Activated CD8-positive, alpha-beta memory T cell treated with anti-CD3 and anti-CD28 coated beads, Interleukin-2, amount 10 ng/mL, durations not matched to agents 7 days and 5 days (primary cell): Measurements from ENCODE around the gene CTTNBP2. TPM values are rescaled to one million over a fixed set of nuclear protein-coding genes. Genes with fewer than 3 reads are reported as not detected.
"Not testable (repeated sequence)": the region's sequence is repeated elsewhere in the genome, so short reads cannot be mapped to it uniquely, and the experiment has no call there.

Source experiments
- ATAC-seq: fragments of 150-1000 bp; cut with Tn5 transposase; one replicate; pipeline ENCODE4 v1.10.0; 2021; ENCODE audit warnings: moderate library complexity
- CTCF ChIA-PET: fragments of 350-600 bp; sonication (Branson Sonifier 250); formaldehyde crosslinking; loops from one replicate; lab custom pipeline; 2021; ENCODE audit warnings: antibody characterized with exemption; lab: Charles Lee
- DNase-seq: peaks from one replicate; pipeline ENCODE4 v3.0.0-alpha.2; 2020
- H3K27ac Mint-ChIP-seq: one replicate; pipeline ENCODE4 v1.8.0; 2021; ENCODE audit warnings: mild to moderate bottlenecking, mixed read lengths
- H3K27me3 Mint-ChIP-seq: one replicate; pipeline ENCODE4 v1.8.0; 2021; ENCODE audit warnings: mixed read lengths
- H3K36me3 Mint-ChIP-seq: one replicate; pipeline ENCODE4 v1.8.0; 2021; ENCODE audit warnings: mild to moderate bottlenecking, mixed read lengths
- H3K4me1 Mint-ChIP-seq: one replicate; pipeline ENCODE4 v1.8.0; 2021; ENCODE audit warnings: mixed read lengths
- H3K4me3 Mint-ChIP-seq: one replicate; pipeline ENCODE4 v1.8.0; 2021; ENCODE audit warnings: mild to moderate bottlenecking, moderate library complexity, mixed read lengths
- H3K9me3 Mint-ChIP-seq: one replicate; pipeline ENCODE4 v1.8.0; 2022; ENCODE audit warnings: low read depth, mixed read lengths
- total RNA-seq, 2 experiments: library from RNA; stranded (reverse); gene quantifications; one replicate each; pipeline ENCODE4 v1.2.3, GENCODE V29; 2021

CTTNBP2 gene
- total RNA-seq, 2 experiments from 2014 or later: not detected

GRCh38 chr7:117716707-117717299, 156.4 kb downstream of the CTTNBP2 start:
- CTCF ChIA-PET: interaction anchor here (1.6 kb wide), 1 partner anchor 14 kb away, joined by 5 read pairs; no protein-coding TSS in a partner anchor
- no peaks in the 10 kb centered on the region for H3K27me3 Mint-ChIP-seq
- H3K27ac Mint-ChIP-seq: no peak overlapping the region
- H3K4me1 Mint-ChIP-seq: peaks cover 1% of the 10 kb centered on the region
- DNase-seq: no peak
- no peak for ATAC-seq
- H3K9me3 Mint-ChIP-seq: no peaks in the 10 kb centered on the region
- H3K4me3 Mint-ChIP-seq: no peak overlapping the region
- H3K36me3 Mint-ChIP-seq: no peaks in the 10 kb centered on the region

DNA sequence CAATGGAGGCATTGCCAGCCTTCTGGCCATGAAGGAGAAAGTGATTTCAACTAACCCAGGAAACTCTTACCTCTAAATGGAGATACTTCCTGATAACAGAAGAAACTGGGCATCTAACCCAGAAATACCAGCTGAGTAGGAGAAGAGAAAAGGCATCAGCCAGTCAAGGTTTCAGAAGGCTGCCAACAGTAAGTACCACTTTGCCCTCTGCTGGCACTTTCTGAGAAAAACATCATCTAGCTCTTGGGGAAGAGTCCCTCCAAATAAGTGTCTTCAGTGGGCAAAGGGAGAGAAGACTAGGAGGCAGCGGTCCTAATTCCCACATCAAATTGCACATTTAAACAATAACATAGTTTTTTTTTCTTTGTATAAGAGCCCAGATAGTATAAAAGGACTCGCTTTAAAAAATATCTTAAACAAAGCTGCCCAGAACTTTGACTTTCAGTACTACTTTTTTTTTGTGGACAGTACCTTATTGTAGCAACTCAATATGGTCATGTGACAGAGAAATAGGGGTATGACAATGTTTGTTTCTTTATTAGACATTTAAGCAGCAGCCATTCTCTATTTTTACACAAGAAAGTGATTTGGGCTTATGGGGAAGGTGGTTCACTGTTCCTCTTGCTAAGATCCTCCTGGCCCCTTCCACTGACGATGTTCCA, 157.3 kb downstream of the CTTNBP2 start:
- H3K27ac Mint-ChIP-seq: no peak overlapping the region
- H3K27me3 Mint-ChIP-seq: no peaks in the 10 kb centered on the region
- H3K9me3 Mint-ChIP-seq: no peaks in the 10 kb centered on the region
- H3K36me3 Mint-ChIP-seq: no peaks in the 10 kb centered on the region
- CTCF ChIA-PET: interaction anchor here (1.0 to 1.6 kb wide), 4 partner anchors 11 to 260 kb away, joined by 3 to 5 read pairs (median 3); no protein-coding TSS in a partner anchor
- ATAC-seq (no peak), DNase-seq (no peak)
- no peak overlapping the region for H3K4me3 Mint-ChIP-seq
- peaks cover 6% of the 10 kb centered on the region for H3K4me1 Mint-ChIP-seq

DNA sequence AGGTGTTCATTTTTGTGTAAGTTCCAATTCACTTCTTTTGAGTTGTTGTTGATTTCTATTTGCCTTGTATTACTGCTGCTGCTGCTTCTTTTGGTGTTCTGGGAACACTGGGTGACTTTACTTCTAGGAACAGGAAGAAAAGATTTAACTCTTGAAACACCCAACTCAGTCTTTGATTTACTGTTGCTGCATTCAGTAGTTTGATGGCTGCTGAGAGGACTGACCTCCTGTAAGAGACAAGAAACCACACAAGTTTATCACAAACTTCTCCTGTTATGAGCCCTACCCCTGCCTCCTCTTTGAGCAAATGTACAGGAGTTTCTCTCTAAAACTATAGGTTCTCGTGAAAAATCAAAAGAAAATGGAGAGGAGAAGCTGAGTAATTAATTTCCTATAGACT, 161.7 kb downstream of the CTTNBP2 start:
- DNase-seq: no peak
- Mint-ChIP-seq H3K36me3 (no peaks in the 10 kb centered on the region), H3K4me1 (peaks cover 6% of the 10 kb centered on the region), H3K9me3 (no peaks in the 10 kb centered on the region), H3K27ac (no peak overlapping the region), H3K4me3 (no peak overlapping the region), H3K27me3 (no peaks in the 10 kb centered on the region)
- CTCF ChIA-PET: no interaction called here
- ATAC-seq: no peak

GRCh38 chr7:117708173-117708572, 165.1 kb downstream of the CTTNBP2 start:
- H3K36me3 Mint-ChIP-seq, ATAC-seq: not testable (repeated sequence)

GRCh38 chr7:117707080-117707479, 166.2 kb downstream of the CTTNBP2 start:
- Mint-ChIP-seq H3K27me3 (no peaks in the 10 kb centered on the region), H3K4me3 (no peak overlapping the region), H3K9me3 (no peaks in the 10 kb centered on the region), H3K27ac (no peak overlapping the region), H3K36me3 (no peaks in the 10 kb centered on the region), H3K4me1 (peaks cover 6% of the 10 kb centered on the region)
- CTCF ChIA-PET: no interaction called here
- DNase-seq: no peak
- no peak for ATAC-seq

More at GRCh38 chr7:117708173-117708572, 165.1 kb downstream of the CTTNBP2 start:
- CTCF ChIA-PET, DNase-seq, H3K4me1 Mint-ChIP-seq, H3K27ac Mint-ChIP-seq, H3K9me3 Mint-ChIP-seq, H3K4me3 Mint-ChIP-seq, H3K27me3 Mint-ChIP-seq: not testable (repeated sequence)

DNA sequence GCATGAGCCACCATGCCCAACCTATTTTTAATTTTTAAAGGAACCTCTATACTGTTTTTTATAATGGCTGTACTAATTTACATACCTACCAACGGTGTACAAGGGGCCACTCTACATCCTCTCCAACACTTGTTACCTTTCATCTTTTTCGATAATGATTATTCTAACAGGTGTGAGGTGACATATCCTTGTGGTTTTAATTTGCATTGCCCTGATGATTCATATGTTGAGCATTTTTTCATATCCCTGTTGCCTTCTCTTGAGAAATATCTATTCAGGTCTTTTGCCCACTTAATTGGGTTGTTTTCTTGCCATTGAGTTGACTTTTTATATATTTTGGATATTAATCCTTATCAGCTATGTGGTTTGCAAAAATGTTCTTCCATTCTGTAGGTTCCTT, 167.0 kb downstream of the CTTNBP2 start:
- CTCF ChIA-PET: no interaction called here
- no peak overlapping the region for H3K27ac Mint-ChIP-seq
- H3K4me1 Mint-ChIP-seq: no peaks in the 10 kb centered on the region
- no peaks in the 10 kb centered on the region for H3K36me3 Mint-ChIP-seq
- no peaks in the 10 kb centered on the region for H3K9me3 Mint-ChIP-seq
- no peak for DNase-seq
- H3K27me3 Mint-ChIP-seq: no peaks in the 10 kb centered on the region
- ATAC-seq: no peak
- no peak overlapping the region for H3K4me3 Mint-ChIP-seq

DNA sequence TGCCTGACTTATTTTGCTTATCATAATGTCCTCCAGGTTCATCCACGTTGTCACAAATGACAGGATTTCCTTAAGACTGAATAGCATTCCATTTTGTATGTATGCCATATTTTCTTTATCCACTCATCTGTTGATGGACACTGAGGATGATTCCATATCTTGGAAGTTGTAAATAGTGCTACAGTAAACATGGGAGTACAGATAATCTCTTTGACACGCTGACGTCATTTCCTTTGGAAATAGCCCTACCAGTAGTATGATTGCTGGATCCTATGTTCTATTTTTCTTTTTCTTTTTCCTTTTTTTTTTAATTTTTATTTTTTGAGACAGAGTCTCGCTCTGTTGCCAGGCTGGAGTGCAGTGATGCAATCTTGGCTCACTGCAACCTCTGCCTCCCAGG, 167.6 kb downstream of the CTTNBP2 start:
- H3K9me3 Mint-ChIP-seq: no peaks in the 10 kb centered on the region
- CTCF ChIA-PET: no interaction called here
- no peak for DNase-seq
- no peaks in the 10 kb centered on the region for H3K4me1 Mint-ChIP-seq
- no peaks in the 10 kb centered on the region for H3K27me3 Mint-ChIP-seq
- H3K4me3 Mint-ChIP-seq: no peak overlapping the region
- no peaks in the 10 kb centered on the region for H3K36me3 Mint-ChIP-seq
- no peak for ATAC-seq
- H3K27ac Mint-ChIP-seq: no peak overlapping the region

DNA sequence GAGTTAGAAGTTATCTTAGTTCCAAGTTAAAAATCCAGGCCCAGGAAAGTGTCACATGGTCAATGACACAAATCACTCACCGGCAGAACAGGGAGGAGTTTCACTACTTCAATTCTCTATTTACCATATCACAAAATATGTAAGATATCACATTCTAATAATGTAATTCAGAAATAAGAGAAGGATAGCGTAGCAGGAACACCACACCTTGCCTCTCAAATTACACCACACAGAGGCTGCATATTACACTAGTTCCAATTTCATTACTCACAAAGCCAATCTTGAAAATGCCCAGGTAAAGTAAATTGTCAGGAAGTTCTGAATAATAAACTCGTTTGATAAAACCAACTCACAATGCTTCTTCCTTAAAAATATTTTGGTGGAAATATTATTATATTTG, 169.2 kb downstream of the CTTNBP2 start:
- DNase-seq: no peak
- Mint-ChIP-seq H3K4me3 (no peak overlapping the region), H3K27ac (no peak overlapping the region), H3K36me3 (no peaks in the 10 kb centered on the region), H3K9me3 (no peaks in the 10 kb centered on the region), H3K27me3 (no peaks in the 10 kb centered on the region), H3K4me1 (no peaks in the 10 kb centered on the region)
- CTCF ChIA-PET: no interaction called here
- no peak for ATAC-seq

- H3K4me3 Mint-ChIP-seq: no peak overlapping the region
- H3K27me3 Mint-ChIP-seq: no peaks in the 10 kb centered on the region
- CTCF ChIA-PET: no interaction called here
- no peaks in the 10 kb centered on the region for H3K4me1 Mint-ChIP-seq
- no peaks in the 10 kb centered on the region for H3K9me3 Mint-ChIP-seq
- ATAC-seq (no peak), DNase-seq (no peak)
- no peaks in the 10 kb centered on the region for H3K36me3 Mint-ChIP-seq
- no peak overlapping the region for H3K27ac Mint-ChIP-seq
Observed at GRCh38 chr7:117698018-117698417, 175.2 kb downstream of the CTTNBP2 start.

- Mint-ChIP-seq H3K9me3 (no peaks in the 10 kb centered on the region), H3K4me1 (no peaks in the 10 kb centered on the region), H3K27me3 (no peaks in the 10 kb centered on the region), H3K27ac (no peak overlapping the region), H3K36me3 (no peaks in the 10 kb centered on the region), H3K4me3 (no peak overlapping the region)
- CTCF ChIA-PET: no interaction called here
- ATAC-seq (no peak), DNase-seq (no peak)
Observed at GRCh38 chr7:117692338-117692737, 180.9 kb downstream of the CTTNBP2 start.

GRCh38 chr7:117690147-117690546, 183.1 kb downstream of the CTTNBP2 start:
- DNase-seq (no peak), ATAC-seq (no peak)
- Mint-ChIP-seq H3K36me3 (no peaks in the 10 kb centered on the region), H3K27ac (no peak overlapping the region), H3K4me1 (no peaks in the 10 kb centered on the region), H3K4me3 (no peak overlapping the region), H3K27me3 (no peaks in the 10 kb centered on the region), H3K9me3 (no peaks in the 10 kb centered on the region)
- CTCF ChIA-PET: no interaction called here

DNA sequence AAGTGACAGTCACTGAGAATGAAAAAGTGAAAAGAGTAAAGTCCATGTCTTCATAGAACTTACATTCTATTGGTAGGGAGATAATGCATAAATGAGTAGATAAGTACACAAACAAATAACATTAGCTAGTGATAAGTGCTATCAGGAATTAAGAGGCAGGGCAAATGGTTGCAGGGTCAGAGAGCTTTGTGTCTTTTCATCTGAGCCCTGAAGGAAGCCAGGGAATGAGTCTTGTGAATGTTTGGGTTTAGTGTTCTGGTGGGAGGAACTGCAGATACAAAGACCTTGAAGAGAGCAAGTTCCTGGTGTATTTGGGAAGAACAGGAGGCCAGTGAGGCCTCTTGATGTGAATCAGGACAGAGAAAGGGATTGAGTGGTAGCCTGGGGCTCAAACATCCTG, 183.8 kb downstream of the CTTNBP2 start:
- Mint-ChIP-seq H3K27me3 (no peaks in the 10 kb centered on the region), H3K4me1 (no peaks in the 10 kb centered on the region), H3K4me3 (no peak overlapping the region), H3K27ac (no peak overlapping the region), H3K36me3 (no peaks in the 10 kb centered on the region), H3K9me3 (no peaks in the 10 kb centered on the region)
- CTCF ChIA-PET: no interaction called here
- DNase-seq: no peak
- no peak for ATAC-seq

DNA sequence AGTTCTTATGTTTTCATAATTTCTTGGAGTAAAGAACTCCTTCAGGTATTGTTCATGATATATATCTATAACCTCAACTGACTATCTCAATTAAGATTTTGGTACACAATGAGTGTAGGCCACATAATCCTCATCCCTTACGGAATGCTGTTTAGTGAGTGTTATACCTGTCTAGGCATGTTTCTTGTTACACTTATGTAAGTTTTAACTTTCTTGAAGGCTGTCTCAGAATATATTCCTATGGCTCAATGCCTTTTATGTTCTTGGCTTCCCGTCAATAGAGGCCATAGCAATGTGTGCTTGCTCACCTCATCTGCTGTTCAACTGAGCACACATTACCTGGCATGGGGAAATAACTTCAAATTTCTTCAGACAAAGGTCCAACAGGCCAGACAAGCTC, 185.1 kb downstream of the CTTNBP2 start:
- no peaks in the 10 kb centered on the region for H3K27me3 Mint-ChIP-seq
- H3K27ac Mint-ChIP-seq: no peak overlapping the region
- DNase-seq: no peak
- ATAC-seq: no peak
- no peaks in the 10 kb centered on the region for H3K9me3 Mint-ChIP-seq
- no peaks in the 10 kb centered on the region for H3K4me1 Mint-ChIP-seq
- CTCF ChIA-PET: interaction anchor here (0.7 kb wide), 1 partner anchor 242 kb away, joined by 3 read pairs; no protein-coding TSS in a partner anchor
- no peak overlapping the region for H3K4me3 Mint-ChIP-seq
- no peaks in the 10 kb centered on the region for H3K36me3 Mint-ChIP-seq

DNA sequence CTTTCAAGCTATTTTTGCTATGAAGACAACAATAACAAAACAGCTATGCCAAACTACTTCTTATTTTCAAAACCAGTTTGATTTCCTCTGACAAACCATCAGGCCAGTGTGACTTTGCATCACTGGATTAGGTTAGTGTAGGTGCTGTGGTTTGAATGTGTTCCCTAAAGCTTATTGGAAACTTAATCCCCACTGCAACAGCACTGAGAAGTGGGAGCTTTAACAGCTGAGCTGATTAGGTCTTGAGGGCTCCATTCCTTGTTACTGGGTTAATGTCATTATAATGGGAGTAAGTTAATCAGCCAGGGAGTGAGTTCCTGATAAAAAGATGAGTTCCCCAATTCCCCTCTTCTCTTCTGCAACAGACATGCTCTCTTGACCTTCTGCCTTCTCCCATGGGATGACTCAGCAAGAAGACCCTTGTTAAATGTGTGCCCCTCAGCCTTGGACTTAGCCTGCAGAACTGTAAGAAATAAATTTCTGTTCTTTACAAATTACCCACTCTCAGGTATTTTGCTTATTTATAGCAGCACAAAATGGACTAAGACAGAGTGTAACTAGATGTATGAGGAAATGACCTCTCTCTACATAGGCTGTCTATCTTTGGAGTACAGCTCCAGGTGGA, 186.8 kb downstream of the CTTNBP2 start:
- no peaks in the 10 kb centered on the region for H3K9me3 Mint-ChIP-seq
- no peaks in the 10 kb centered on the region for H3K4me1 Mint-ChIP-seq

More for the DNA sequence above, 186.8 kb downstream of the CTTNBP2 start:
- Mint-ChIP-seq H3K36me3 (no peaks in the 10 kb centered on the region), H3K27ac (no peak overlapping the region), H3K27me3 (no peaks in the 10 kb centered on the region), H3K4me3 (no peak overlapping the region)
- CTCF ChIA-PET: no interaction called here
- ATAC-seq: no peak
- DNase-seq: no peak
